NCI-H1105 treated with DMSO at 0.1 percent for 48 hours (cell line): ENCODE results near the gene PLEKHD1.

ENCODE experiments used
- DNase-seq: peaks from one replicate; lab custom pipeline; 2025; lab: John Stamatoyannopoulos, UW

The PLEKHD1 gene

DNA sequence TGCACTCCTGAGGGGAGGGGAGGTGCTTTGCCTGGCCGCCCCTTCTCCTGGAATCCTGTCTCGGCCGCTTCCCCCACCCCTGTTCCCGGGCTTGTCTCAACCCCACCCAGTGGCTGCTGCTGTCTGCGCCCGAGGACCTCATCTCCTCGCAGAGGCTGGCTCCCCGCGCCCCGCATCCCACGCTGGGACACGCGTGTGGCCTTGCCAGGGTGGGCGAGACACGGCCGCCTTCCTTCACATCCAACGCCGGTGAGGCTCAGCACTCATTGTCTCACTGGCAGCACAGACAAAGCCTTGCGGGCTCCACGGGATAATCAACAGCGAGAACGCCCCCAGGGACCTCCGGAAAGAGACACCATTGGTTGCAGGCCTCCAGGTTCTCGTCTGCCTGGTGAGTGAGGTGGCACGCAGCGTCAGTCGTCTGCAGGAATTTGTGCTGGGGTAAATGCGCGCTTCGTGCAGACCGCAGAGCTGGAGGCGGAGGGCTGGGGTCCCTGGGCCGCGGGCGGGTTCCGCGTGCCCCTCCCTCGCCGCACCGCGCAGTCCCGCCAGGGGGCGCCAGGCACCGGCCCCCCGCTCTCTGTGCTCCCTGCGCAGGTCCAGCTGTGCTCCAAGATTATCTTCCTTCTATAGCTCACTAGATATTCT lies 63.3 kb downstream of the PLEKHD1 start:
- DNase-seq: no peak

DNA sequence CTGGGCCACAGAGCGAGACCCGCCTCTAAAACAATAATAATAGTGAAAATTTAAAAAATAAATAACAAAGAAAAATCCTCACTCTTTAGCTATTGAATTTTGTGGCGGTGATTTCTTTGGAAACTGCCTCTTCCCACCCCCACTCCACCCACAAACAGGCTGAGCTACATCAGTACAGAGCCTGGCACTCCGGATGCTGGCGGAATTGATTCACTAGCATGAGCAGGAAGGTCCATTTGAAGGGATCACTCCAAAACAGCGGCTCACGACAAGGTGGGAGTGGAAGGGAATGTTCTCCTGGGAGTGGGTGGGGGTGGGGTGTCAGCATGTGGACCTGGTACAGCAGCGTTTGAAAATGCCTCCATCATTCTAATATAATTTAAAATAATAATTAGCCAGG lies 64.0 kb downstream of the PLEKHD1 start:
- no peak for DNase-seq

DNA sequence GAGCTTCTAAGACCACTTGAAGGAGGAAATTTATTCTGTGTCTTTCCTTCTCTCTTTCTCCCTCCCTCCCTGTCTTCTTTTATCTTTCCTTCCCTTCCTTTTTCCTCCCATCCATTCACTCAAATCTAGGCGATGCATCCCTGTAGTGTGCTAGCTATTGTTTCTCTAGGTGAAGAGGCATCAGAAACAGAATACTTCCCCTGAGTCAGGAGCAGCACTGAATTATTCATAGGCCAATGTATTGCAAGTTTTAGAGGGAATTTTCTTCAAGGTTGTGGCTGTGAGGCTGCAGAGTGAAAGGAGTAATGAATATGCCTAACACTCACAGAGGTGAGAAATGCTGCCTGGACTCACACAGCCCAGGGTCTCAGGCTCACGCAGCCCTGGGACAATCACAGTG lies 67.0 kb downstream of the PLEKHD1 start:
- DNase-seq: no peak

DNA sequence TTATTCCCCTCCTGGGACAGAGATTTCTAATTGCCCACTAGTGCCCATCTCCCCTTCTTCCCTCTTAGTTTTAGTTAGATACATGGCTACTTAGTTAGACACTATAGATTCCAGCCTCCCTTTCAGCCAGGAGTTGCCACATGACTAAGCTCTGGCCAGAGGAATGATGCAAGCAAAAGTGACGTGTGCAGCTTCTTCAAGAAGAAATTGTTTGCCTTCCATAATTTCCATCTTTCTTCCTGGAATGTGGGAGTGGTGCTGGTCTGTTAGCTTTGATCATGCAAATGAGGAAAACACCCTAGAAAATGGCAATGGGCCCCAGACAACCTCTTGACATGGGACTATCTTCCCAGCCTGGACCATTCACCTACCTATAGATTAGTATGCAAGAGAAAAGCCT lies 68.7 kb downstream of the PLEKHD1 start:
- DNase-seq: no peak

DNA sequence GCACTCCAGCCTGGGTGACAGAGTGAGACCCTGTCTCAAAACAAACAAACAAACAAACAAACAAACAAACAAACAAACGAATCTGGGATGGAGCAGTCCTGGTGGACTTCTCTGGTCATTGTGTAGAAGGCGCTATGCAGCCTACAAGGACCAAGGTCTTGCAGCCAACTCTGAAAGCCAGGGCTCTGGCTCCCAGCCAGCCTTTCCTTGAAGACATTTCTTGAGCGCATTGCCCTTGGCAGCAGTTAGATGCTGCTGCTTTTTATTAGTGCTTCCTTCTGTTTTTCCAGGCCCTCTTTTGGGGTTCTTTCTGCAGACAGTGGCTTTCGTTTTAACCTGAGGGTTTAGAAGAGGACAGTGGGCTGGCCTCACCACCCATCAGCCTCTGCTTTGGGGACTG lies 70.0 kb downstream of the PLEKHD1 start:
- no peak for DNase-seq

DNA sequence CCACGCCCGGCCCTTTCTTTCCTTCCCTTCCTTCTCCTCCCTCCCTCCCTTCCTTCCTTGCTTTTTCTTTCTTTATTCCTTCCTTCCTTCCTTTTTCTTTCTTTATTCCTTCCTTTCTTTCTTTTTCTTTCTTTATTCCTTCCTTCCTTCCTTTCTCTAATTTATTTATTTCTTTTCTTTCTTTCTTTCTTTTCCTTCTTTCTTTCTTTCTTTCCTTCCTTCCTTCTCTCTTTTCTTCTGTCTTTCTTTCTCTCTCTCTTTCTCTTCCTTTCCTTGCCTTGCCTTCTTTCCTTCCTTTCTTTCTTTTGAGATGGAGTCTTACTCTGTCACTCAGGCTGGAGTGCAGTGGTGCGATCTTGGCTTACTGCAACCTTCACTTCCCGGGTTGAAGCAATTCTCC lies 74.2 kb downstream of the PLEKHD1 start:
- no peak for DNase-seq

DNA sequence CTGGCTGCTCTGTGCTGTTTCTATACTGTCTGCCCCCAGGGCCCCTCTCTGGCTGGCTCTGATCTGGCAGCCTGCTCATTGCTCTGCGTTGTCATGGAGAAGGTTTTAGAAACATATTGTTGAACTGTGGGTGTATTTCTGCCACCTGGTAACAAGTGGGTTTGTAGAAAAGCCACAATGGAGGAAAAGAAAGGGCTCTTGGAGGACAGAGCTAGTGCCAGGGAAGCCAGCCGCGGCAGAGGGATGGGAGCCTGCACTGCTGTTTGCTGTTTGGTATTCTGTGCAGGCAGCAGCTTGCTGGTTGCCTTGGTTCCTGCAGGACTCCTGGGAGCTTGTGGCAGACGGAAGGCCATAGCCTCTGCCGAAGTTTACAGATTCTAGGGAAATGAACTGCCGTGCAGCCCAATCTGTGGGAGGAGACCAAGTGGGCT lies 75.1 kb downstream of the PLEKHD1 start:
- DNase-seq: peak; percentile 87

DNA sequence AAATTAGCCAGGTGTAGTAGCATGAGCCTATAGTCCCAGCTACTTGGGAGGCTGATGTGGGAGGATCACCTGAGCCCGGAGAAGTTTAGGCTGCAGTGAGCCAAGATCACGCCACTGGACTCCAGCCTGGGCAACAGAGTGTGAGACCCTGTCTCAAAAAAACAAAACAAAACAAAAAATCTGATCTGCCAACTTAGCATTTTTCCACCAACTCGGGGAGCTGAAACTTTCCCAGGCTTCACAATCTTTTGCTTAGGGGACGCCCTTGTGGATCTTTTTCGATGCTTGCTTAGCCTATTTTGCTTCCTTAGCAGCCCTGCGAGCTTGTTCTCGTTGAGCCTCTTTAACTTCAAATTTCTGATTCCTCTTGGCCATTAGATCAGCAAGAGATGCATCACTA lies 76.3 kb downstream of the PLEKHD1 start:
- DNase-seq: no peak

DNA sequence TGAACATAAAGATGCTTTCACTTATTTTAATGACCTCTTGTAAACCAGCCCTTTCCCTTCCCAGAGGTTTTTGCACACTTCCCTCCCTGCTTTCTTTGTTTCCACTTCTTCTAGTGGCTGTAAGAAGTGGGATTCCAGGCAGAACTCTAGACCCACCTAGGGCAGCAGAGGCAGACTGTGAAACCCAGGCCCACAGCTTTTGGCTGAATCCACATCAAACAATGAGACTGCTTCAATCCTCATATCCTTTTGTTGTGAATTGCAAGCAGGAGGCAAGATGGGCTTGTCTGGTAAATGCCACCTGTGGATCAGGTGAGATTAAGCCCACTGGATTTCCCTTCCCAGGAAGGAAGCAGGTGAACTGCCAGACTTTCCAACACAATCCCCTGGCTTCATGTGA lies 77.4 kb downstream of the PLEKHD1 start:
- no peak for DNase-seq

DNA sequence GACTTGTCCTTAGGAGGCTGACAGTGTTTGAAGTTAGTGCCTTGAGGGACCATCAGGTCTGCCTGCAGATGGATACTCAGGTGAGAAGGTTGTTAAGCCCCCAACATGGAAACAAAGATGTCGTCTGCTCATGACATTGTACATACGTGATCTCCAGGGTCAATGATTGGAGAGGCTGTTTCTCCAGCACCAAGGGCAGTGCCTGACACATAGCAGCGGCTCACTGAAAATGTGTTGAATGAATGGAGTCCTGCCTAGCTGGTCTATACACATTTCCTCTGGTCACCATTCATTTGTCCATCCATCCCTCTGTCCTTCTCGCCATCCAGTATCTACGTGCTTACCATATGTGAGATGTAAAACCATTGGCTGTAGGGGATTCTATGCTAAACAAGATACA lies 83.0 kb downstream of the PLEKHD1 start:
- no peak for DNase-seq

DNA sequence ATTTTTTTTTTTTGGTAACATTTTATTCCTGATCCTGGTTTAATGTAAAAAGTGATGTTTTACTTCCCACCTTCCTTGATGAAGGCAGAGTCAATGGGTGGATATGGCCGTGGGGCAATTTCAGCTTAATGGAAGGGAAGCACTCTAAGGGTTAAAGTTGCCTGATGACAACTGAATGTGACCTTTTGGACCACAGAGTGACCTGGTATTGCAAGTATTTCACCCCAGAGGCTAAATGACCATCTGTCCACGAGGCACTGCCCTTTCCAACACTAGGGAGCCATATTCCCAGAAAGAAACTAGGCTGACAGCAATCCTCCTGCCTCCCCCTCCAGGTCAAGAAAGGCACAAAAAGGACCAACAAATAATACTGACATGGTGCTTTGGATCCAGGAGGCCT lies 85.3 kb downstream of the PLEKHD1 start:
- no peak for DNase-seq

DNA sequence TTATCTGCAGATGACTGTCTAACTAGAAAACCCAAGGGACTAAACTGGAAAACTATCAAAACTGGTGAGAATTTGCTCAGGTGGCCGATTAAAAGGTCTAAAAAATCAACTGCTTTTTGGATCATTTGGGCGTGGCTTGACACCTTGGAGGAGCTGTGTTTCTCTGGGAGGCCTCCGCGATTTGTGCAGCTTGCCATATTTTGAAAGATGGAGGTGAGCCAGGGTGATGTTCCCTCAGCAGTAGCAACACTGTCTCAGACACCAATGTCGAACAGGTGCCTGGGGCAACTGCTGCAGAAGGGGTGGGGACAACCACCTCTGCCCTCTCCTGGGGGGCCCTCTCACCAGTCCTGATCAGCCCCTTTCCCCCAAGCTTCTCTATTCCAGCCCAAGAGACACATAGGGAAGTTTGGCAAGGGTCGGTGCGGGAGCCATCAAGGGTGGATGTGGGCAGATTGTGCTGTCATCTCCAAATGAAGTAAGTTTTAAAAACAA lies 86.4 kb downstream of the PLEKHD1 start:
- no peak for DNase-seq

DNA sequence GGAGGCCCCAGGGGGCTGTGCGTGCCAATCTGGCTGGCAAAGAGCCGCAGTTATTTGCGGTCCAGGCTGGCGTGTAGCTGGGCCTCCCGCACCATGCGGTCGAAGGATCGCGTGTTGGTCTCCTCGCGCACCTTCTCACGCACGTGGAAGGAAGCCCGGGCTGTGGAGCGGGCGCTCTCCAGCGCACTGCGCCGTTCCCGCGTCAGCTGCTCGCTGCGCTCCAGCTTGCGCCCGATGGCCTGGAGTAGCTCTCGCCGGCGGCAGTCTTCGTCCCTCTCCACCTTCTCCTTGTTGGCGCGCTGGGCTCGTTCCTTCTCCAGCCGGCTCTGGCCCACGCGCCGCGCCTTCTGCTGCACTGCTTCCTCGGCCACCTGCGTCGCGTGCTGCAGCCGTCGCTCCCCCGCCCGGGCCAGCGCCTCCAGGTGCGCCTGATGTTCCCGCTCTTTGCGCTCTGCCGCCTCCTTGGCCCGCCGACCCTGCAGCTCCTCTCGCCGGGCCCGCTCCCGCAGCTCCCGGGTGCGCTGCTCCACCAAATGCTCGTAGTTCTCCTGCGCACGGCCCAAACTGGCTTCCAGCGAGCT lies 87.0 kb downstream of the PLEKHD1 start:
- DNase-seq: no peak

DNA sequence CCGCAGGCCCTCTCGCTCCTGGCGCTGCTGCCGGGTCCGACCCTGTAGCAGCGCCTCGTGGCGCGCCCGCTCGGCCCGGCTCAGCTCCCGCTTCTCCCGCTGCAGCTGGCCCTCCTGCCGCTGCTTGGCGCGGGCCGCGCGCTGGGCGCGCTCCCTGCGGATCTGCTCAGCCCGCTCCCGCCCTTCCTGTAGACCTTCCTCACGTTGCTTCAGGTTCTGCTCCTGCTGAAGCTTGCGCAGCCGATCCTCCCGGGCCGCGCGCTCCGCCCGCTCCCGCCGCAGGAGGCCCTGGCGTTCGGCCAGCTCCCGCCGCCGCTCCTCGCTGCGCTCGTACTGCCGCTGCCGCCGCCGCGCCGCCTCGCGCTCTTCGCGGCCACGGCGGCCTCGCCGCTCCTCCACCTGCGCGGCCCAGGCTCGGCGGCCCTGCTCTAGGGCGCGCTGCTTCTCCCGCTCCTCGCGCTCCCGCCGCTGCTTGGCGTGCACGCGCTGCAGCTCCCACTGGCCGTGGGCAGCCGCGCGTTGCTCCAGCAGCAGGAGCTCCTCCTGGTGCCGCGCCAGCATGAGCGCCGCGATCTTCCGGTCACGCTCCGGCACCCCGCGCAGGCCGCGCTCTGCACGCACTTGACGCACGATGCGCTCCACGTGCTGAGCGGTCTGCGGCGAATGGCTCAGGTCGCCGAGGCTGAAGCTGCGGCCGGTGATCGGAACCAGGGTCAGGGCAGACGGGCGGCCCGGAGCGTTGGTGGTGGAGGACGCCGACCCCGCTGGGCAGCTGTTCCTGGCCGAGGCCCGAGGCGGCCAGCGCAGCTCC lies 87.7 kb downstream of the PLEKHD1 start:
- DNase-seq: no peak

DNA sequence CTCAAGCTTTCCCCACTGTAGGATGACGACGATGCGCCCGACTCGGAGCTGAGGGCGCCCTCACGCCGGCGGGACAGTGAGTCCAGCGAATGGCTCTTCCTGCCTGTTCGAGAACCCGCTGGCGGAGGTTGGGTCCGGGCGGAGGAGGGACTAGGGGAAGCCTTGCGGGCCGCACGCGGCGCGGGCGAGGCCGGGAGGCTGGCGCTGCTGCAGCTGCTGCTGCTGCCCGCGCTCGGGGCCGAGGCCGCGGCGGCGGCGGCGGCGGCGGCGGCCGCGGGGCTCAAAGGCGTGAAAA lies 88.3 kb downstream of the PLEKHD1 start:
- DNase-seq: no peak

DNA sequence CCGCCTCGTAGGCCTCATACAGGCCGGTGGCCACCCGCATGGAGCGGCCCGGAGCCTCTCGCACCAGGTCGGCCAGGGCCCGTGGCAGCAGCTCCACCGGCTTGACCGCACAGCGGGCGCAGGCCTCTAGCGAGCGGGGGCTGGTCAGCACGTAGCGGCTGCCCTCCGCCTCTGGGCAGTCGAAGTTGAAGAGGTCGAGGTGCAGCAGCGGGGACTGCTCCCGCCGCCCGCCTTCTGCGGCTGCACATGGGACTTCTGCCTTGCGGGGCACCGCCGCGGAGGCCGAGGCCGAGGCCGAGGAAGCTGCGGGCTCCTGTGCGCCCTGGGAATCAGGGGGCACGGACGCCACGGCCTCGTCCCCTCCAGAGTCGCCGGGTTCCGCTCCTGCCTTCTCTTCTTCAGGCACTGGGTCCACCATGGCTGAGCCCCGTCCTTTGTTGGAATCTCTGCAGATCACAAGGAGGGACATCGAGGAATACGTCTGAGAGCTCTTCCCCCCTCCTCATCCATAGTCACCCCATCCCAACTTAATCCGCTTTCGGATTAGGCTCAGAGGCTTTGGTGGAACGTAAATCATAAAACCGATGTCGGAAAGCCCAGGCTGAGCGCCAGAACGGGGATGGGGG lies 88.8 kb downstream of the PLEKHD1 start:
- no peak for DNase-seq

DNA sequence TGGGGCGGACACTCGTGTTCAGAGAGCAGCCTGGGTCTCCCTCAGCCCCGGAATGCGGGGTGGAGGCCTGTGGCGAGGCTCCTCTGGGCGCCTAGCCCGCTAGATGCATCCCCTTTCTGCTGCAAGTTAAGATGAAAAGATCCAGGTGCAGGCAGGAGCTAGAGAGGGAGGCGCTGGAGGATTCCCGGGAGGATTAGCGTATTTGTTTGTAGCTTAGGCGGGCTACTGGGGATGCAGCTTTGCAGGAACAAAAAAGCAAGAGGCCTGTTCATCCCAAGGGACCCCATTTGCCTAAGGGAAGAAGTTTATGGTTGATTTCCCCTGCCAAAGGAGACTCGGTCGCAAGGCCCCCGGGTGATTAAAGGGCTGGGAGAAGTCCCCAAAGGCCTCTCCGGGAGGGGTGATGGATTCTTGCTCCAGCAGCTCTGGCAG lies 89.3 kb downstream of the PLEKHD1 start:
- peak; percentile 79 for DNase-seq

DNA sequence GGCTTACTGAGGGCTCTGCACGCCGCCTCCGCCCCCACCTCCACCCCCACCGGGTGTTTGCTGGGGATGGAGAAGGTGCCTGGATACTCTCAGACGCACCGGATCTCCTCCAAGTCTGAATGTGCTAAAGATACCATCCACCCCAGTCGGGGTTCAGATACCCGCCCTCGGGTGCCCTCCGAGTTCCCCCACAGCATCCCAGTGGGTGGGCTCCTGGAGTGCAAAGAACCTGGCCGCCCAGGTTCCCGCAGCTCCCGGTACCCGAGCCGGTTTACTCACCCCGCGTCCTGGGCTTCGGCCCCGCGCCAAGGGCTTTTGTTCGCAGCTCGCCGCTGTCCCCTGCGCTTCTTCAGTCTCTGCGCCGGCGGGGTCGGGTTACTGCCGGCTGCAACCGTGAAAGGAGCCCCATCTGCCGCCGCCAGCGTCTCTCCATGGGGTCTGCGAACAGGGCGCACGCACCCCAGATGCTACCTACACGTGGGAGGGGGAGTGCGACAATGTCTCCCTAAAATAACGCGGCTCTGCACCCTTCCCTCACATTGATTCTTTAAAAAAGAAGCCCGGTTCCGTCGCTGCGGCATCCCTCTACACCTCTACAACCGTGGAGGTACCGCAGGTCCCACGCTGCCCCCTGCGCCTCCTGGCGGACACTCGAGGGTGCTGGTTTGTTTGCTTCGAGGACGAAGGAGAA lies 89.9 kb downstream of the PLEKHD1 start, which contains the start of gene CCDC177:
Gene CCDC177, minus strand, starts transcription at position 609 of the 691 bp plus-strand sequence. CDS start 1,249 bp downstream, outside the sequence.
- peak; percentile 88 for DNase-seq

DNA sequence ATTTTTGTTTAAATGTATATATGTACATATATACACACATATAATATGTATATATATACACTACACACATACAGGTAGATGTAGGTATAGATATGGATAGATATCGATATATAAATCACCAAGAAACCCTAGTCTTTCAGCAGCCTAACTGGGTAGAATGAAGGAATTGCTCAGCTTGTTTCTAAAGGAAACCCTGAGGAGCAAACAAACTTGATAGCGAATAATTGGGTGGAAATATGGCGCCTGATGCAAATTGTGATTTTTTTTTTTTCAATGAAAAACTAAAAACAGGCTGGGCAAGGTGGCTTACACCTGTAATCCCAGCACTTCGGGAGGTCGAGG lies 90.4 kb downstream of the PLEKHD1 start:
- no peak for DNase-seq

DNA sequence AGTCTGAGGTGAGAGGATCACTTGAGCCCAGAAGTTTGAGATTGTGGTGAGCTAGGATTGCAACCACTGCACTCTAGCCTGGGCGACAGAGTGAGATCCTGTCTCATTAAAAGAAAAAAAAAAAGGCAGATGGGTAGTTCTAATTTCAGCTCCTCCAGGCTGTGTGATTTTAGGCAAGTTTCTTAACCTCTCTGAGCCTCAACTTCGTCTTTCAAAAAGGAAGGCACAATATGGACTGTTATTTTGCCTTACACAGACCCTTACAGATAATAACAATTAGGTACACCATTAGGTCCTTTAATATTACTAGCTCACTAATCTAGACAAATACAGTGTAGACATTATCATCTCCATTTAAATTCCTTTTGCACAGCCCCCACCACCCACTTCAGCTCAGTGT lies 94.9 kb downstream of the PLEKHD1 start:
- no peak for DNase-seq

DNA sequence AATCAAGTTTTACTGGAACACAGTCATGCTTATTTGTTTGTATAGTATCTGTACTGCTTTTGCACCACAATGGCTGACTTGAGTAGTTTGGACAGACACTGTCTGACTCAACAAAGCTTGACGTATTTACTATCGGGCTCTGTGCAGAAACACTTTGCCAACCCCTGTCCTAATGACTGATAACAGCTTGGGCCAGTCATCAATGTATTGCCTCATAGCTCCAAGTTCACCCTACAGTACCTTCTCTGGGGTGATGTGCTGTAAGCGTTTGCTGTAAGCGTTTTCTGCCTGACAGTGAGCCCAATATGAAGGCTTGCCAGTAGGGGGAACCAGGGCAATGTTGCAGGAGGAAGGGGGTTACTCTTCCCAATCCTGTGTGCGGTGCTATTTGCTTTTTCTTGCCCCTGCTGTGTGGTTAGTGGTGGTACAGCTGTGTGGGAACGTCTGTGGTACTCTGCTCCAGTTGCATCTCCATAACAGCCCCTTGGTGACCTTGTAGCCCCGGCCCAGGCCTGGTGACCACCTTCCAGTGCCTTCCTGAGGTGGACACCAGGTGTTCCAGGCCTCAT lies 95.6 kb downstream of the PLEKHD1 start:
- DNase-seq: peak; percentile 8
